CD14-positive monocyte (primary cell): ENCODE data around the gene DLGAP5. TPM values are rescaled to one million over a fixed set of nuclear protein-coding genes. Genes with fewer than 3 reads are reported as not detected.

Experiments used
- DNase-seq, 3 donors: peaks; one replicate each; pipeline ENCODE4 v3.0.0-alpha.2; 2011 to 2022
- H2AFZ ChIP-seq: 2 replicates; pipeline ENCODE4 v1.6.0; 2012; ENCODE audit warnings: mild to moderate bottlenecking, low read depth, low read length, inconsistent platforms; ENCODE audit not compliant: insufficient read depth, poor library complexity, severe bottlenecking
- H3K27ac ChIP-seq, 2 donors: 1 replicate in 1 of 2; 2 replicates in 1 of 2; pipeline ENCODE4 v1.5.1; 2012 to 2013; ENCODE audit warnings: low read length in 2 of 2, control low read depth in 1 of 2, inconsistent platforms in 1 of 2, low read depth in 1 of 2, mild to moderate bottlenecking in 1 of 2
- H3K27me3 ChIP-seq, 2 donors: one replicate each; pipeline versions ENCODE4 v1.6.0 to v1.6.1; 2011 to 2013; ENCODE audit warnings: low read length in 2 of 2; ENCODE audit not compliant: control insufficient read depth in 2 of 2, insufficient read depth in 2 of 2
- H3K36me3 ChIP-seq, 2 donors: replicated peaks in 1 of 2; 1 replicate in 1 of 2; 2 replicates in 1 of 2; pipeline versions ENCODE4 v1.5.1 to v1.6.1; 2012 to 2013; ENCODE audit warnings: low read length in 2 of 2, control low read depth in 1 of 2, inconsistent platforms in 1 of 2, mild to moderate bottlenecking in 1 of 2; ENCODE audit not compliant: insufficient read depth in 2 of 2, control insufficient read depth in 1 of 2
- H3K4me1 ChIP-seq, 2 donors: 1 replicate in 1 of 2; 2 replicates in 1 of 2; pipeline versions ENCODE4 v1.5.1 to v1.6.1; 2012 to 2013; ENCODE audit warnings: low read length in 2 of 2, control low read depth in 1 of 2, inconsistent platforms in 1 of 2, mild to moderate bottlenecking in 1 of 2, moderate library complexity in 1 of 2; ENCODE audit not compliant: insufficient read depth in 2 of 2, control insufficient read depth in 1 of 2
- H3K4me2 ChIP-seq: replicated peaks from 2 replicates; pipeline ENCODE3; 2012; ENCODE audit warnings: low read length, moderate library complexity, mild to moderate bottlenecking; ENCODE audit not compliant: poor library complexity, severe bottlenecking; ENCODE audit errors: extremely low read depth
- H3K4me3 ChIP-seq, 3 experiments: fragments of 200-600 bp in 1 of 3; sonication (generic) in 1 of 3; replicated peaks in 1 of 3; 1 replicate in 2 of 3; 2 replicates in 1 of 3; pipeline ENCODE4 v1.5.1; 2011 to 2013; ENCODE audit warnings: low read length in 3 of 3, mild to moderate bottlenecking in 3 of 3, control low read depth in 2 of 3, low read depth in 2 of 3, inconsistent platforms in 1 of 3, moderate library complexity in 1 of 3
- H3K79me2 ChIP-seq: 2 replicates; pipeline ENCODE4 v1.6.0; 2012; ENCODE audit warnings: mild to moderate bottlenecking, control low read depth, inconsistent platforms, low read length, moderate library complexity; ENCODE audit not compliant: insufficient read depth
- H3K9ac ChIP-seq: 2 replicates; pipeline ENCODE4 v1.6.0; 2017; ENCODE audit warnings: low read length, mild to moderate bottlenecking; ENCODE audit not compliant: insufficient read depth, poor library complexity, severe bottlenecking
- H3K9me3 ChIP-seq, 2 donors: replicated peaks in 1 of 2; 1 replicate in 1 of 2; 2 replicates in 1 of 2; pipeline versions ENCODE4 v1.5.1 to v1.6.1; 2012 to 2013; ENCODE audit warnings: low read length in 2 of 2, control low read depth in 1 of 2; ENCODE audit not compliant: control insufficient read depth in 1 of 2, insufficient read depth in 1 of 2
- H4K20me1 ChIP-seq: 2 replicates; pipeline ENCODE4 v1.6.0; 2012; ENCODE audit warnings: mild to moderate bottlenecking, low read length, control low read depth, moderate library complexity; ENCODE audit not compliant: insufficient read depth
- H3K27ac Mint-ChIP-seq, 7 donors: one replicate each; pipeline ENCODE4 v1.8.0; 2020; ENCODE audit warnings: mild to moderate bottlenecking in 7 of 7, mixed read lengths in 7 of 7, moderate library complexity in 6 of 7, inconsistent platforms in 2 of 7
- H3K27me3 Mint-ChIP-seq, 3 donors: one replicate each; pipeline ENCODE4 v1.8.0; 2021 to 2022; ENCODE audit warnings: low read depth in 3 of 3, mild to moderate bottlenecking in 3 of 3, mixed read lengths in 3 of 3, moderate library complexity in 3 of 3, inconsistent platforms in 1 of 3
- H3K36me3 Mint-ChIP-seq, 2 donors: one replicate each; pipeline ENCODE4 v1.8.0; 2020; ENCODE audit warnings: mixed read lengths in 2 of 2, inconsistent platforms in 1 of 2, mild to moderate bottlenecking in 1 of 2
- H3K4me1 Mint-ChIP-seq: one replicate; pipeline ENCODE4 v1.8.0; 2020; ENCODE audit warnings: mild to moderate bottlenecking, mixed read lengths
- H3K4me3 Mint-ChIP-seq, 2 donors: one replicate each; pipeline ENCODE4 v1.8.0; 2020; ENCODE audit warnings: mild to moderate bottlenecking in 2 of 2, mixed read lengths in 2 of 2, moderate library complexity in 1 of 2
- H3K9me3 Mint-ChIP-seq, 7 donors: one replicate each; pipeline ENCODE4 v1.8.0; 2020 to 2022; ENCODE audit warnings: mixed read lengths in 7 of 7, mild to moderate bottlenecking in 6 of 7, moderate library complexity in 6 of 7, inconsistent platforms in 2 of 7
- CTCF ChIP-seq: fragments of 200-600 bp; IDR thresholded peaks from one replicate; pipeline ENCODE4 v1.8.0; 2022; ENCODE audit warnings: antibody characterized with exemption, mild to moderate bottlenecking
- whole genome bisulfite sequencing: methylation state at CpG from one replicate; pipeline ENCODE4 v1.1.5; 2013; ENCODE audit warnings: missing lambda C conversion rate; ENCODE audit not compliant: insufficient coverage; 5-methylcytosine and 5-hydroxymethylcytosine counted together
- intact Hi-C, 2 donors: fragments of 100-400 bp; cut with micrococcal nuclease; formaldehyde crosslinking; loops; one replicate each; pipeline versions ENCODE4 v1.15.0 to v1.15.1; 2023
- polyA plus RNA-seq, 3 donors: library from polyadenylated mRNA; depleted of rRNA in 1 of 3; unstranded in 2 of 3; stranded (reverse) in 1 of 3; fragments of 300-500 nt in 2 of 3; fragments of >200 nt in 1 of 3; fragmentation: Illumina TruSeq in 2 of 3; gene quantifications; 1 replicate in 2 of 3; 2 replicates in 1 of 3; pipeline ENCODE4 v1.2.3, GENCODE V29; 2012 to 2021

The DLGAP5 gene
- polyA plus RNA-seq, 3 donors = 0.23 TPM; not detected in 2

GRCh38 chr14:55116246-55117030, 74.9 kb downstream of the DLGAP5 start:
- peaks cover 0 to 6% (median 2%) of the 10 kb centered on the region in 7 donors for H3K9me3 Mint-ChIP-seq
- peak overlapping the region; percentile 88 to 97 (median 89) for H3K27ac Mint-ChIP-seq
- Histone ChIP-seq H3K9ac (no peak overlapping the region), H3K36me3 (no peaks in the 10 kb centered on the region), H3K27me3 (no peaks in the 10 kb centered on the region), H3K79me2 (no peaks in the 10 kb centered on the region), H3K4me2 (no peak overlapping the region), H3K4me1 (peaks cover 60 to 62% of the 10 kb centered on the region in 2 donors), H4K20me1 (no peaks in the 10 kb centered on the region), H3K27ac (peak overlapping the region; percentile 94 to 98), H3K4me3 (no peak overlapping the region), H3K9me3 (no peaks in the 10 kb centered on the region), H2AFZ (no peak overlapping the region)
- no peak overlapping the region for H3K4me3 Mint-ChIP-seq
- DNase-seq = peak in 2 of 3 donors; percentile 43 to 45
- intact Hi-C loops = no loop called here
- TF ChIP-seq CTCF = no peak
- H3K27me3 Mint-ChIP-seq = peaks cover 0 to 9% (median 0%) of the 10 kb centered on the region in 3 donors
- H3K36me3 Mint-ChIP-seq = peaks cover 0 to 8% of the 10 kb centered on the region in 2 donors
- 67% methylated on average over 5 of the region's 11 CpGs for WGBS
- peaks cover 57% of the 10 kb centered on the region for H3K4me1 Mint-ChIP-seq

DNA sequence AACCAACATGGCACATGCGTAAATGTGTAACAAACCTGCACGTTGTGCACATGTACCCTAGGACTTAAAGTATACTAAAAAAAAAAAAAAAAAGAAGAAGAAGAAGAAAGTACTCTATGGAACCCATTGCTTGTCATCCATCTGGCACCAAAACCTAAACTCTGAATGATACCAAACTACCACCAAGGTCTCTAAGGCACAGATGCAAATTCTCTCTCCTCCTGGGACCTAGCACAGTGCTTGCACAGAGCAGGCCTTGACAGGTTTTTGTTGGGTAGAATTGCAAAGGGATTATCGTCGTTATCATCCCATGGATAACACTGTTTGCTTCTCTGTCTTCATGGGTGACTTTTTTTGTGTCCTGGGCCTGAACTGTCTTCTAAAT, 75.5 kb downstream of the DLGAP5 start:
- H3K27me3 Mint-ChIP-seq = peaks cover 0 to 9% (median 1%) of the 10 kb centered on the region in 3 donors
- peaks cover 0 to 6% (median 2%) of the 10 kb centered on the region in 7 donors for H3K9me3 Mint-ChIP-seq
- DNase-seq = no peak
- Histone ChIP-seq H3K27me3 (no peaks in the 10 kb centered on the region), H3K9ac (no peak overlapping the region), H3K9me3 (no peaks in the 10 kb centered on the region), H3K4me3 (no peak overlapping the region), H3K4me2 (no peak overlapping the region), H4K20me1 (no peaks in the 10 kb centered on the region), H2AFZ (no peak overlapping the region), H3K36me3 (no peaks in the 10 kb centered on the region), H3K4me1 (peaks cover 54 to 56% of the 10 kb centered on the region in 2 donors), H3K27ac (peak overlapping the region in 1 of 2 donors; percentile 98), H3K79me2 (no peaks in the 10 kb centered on the region)
- 100% methylated on average over 1 of the region's 4 CpGs for WGBS
- H3K4me3 Mint-ChIP-seq = no peak overlapping the region
- H3K27ac Mint-ChIP-seq = peak overlapping the region in 3 of 7 donors; percentile 21 to 95 (median 88)
- H3K4me1 Mint-ChIP-seq = peaks cover 51% of the 10 kb centered on the region
- no peak for TF ChIP-seq CTCF
- H3K36me3 Mint-ChIP-seq = peaks cover 3 to 8% of the 10 kb centered on the region in 2 donors
- intact Hi-C loops = no loop called here
